Psoas muscle (tissue), 8 donors: ENCODE results near the gene C5orf63. TPM values are rescaled to one million over a fixed set of nuclear protein-coding genes. Genes with fewer than 3 reads are reported as not detected.

ENCODE experiments used
- ATAC-seq, 4 donors: fragments of 200-7000 bp; cut with Tn5 transposase; one replicate each; pipeline ENCODE4 v1.9.1; 2020; ENCODE audit warnings: moderate library complexity in 3 of 4, mild to moderate bottlenecking in 2 of 4
- DNase-seq, 2 donors: peaks; one replicate each; pipeline ENCODE4 v3.0.0-alpha.2; 2020
- H3K27ac ChIP-seq: fragments of 200-600 bp; one replicate; pipeline ENCODE4 v1.8.0; 2022
- H3K27me3 ChIP-seq, 3 donors: fragments of 200-600 bp in 1 of 3; one replicate each; pipeline versions ENCODE4 v1.6.1 to v1.8.0; 2013 to 2022; ENCODE audit warnings: low read length in 2 of 3, mild to moderate bottlenecking in 2 of 3, moderate library complexity in 1 of 3; ENCODE audit not compliant: insufficient read depth in 3 of 3
- H3K36me3 ChIP-seq, 2 donors: fragments of 200-600 bp in 1 of 2; one replicate each; pipeline versions ENCODE4 v1.6.1 to v1.8.0; 2013 to 2022; ENCODE audit warnings: low read depth in 1 of 2, mild to moderate bottlenecking in 1 of 2, moderate library complexity in 1 of 2; ENCODE audit not compliant: insufficient read depth in 1 of 2
- H3K4me1 ChIP-seq: fragments of 200-600 bp; one replicate; pipeline ENCODE4 v1.8.0; 2022
- H3K4me3 ChIP-seq: fragments of 200-600 bp; one replicate; pipeline ENCODE4 v1.8.0; 2022; ENCODE audit warnings: mild to moderate bottlenecking
- H3K9me3 ChIP-seq: fragments of 200-600 bp; one replicate; pipeline ENCODE4 v1.8.0; 2022
- CTCF ChIP-seq: fragments of 200-600 bp; IDR thresholded peaks from one replicate; pipeline ENCODE4 v1.8.0; 2022; ENCODE audit warnings: antibody characterized with exemption
- WGBS, 3 donors: extraction: QIAGEN DNeasy Blood & Tissue Kit; methylation state at CpG; one replicate each; pipeline versions ENCODE4 v1.1.6 to v1.1.7; 2013; 5-methylcytosine and 5-hydroxymethylcytosine counted together
- intact Hi-C, 2 donors: fragments of 100-400 bp; cut with DNase I; formaldehyde crosslinking; loops; one replicate each; pipeline versions ENCODE4 v1.11.0 to v1.14.2; 2022
- polyA plus RNA-seq, 3 donors: library from polyadenylated mRNA; stranded (reverse); fragments of 200-250 nt; gene quantifications; one replicate each; pipeline ENCODE4 v1.2.3, GENCODE V29; 2013
- total RNA-seq, 4 donors: library from RNA; stranded (reverse); fragmentation: NEBNext Ultra II Directional in 2 of 4; extraction: Animal tissue kit (Norgen Biotek cat#: 25700) in 2 of 4; gene quantifications; one replicate each; pipeline versions ENCODE4 v1.2.1 to v1.2.4, GENCODE V29; 2021 to 2023
- donor health status: healthy with polysubstance abuse.
- donor health status: DM: no; HTN: no; CAD: no; lungs with moderate emphysema.
- donor health status: Bipolar disorder and iron deficiency.
- donor health status: healthy.
- donor health status: DM: yes; HTN: yes; CAD: no.
- donor health status: DM: no; HTN: no; CAD: no.
- donor health status: DM: no; HTN: no; CAD: no.
- donor health status: DM: yes; HTN: yes; CAD: no.

C5orf63 gene
- total and polyA plus RNA-seq, 7 donors, result 2.4 to 7.6 (median 6.4) TPM

GRCh38 chr5:127085796-127086195 lies 12.5 kb upstream of the C5orf63 start:
- H3K4me1 ChIP-seq, result no peaks in the 10 kb centered on the region
- H3K9me3 ChIP-seq, result no peaks in the 10 kb centered on the region
- no peak for DNase-seq
- TF ChIP-seq CTCF, result no peak
- no peaks in the 10 kb centered on the region for H3K27me3 ChIP-seq
- H3K36me3 ChIP-seq, result no peaks in the 10 kb centered on the region
- intact Hi-C loops, result no loop called here
- no peak for ATAC-seq
- no peak overlapping the region for H3K4me3 ChIP-seq
- 68 to 71% (median 70%) methylated on average over 5 of the region's 5 CpGs for WGBS, 3 donors
- no peak overlapping the region for H3K27ac ChIP-seq

- no peak for ATAC-seq
These were observed 12.1 kb upstream of the C5orf63 start for GRCh38 chr5:127085371-127085770.

DNA sequence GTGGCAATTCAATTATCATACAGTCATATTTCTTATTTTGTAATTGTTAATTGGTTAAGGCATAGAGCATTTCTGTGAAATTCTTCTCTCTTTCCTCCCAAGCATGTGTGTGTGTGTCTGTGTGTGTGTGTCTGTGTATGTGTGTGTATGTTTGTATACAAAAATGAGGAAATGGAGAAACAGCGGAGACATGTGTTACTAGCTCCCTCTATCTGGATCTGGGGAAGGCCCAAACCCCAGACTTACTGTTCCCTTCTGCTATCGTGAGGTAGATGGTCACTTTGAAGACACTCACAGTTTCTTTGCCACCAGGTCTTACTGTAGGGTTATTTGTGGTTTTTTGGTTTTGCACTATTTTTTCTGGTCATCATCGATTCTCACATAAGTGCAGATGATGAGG lies 11.4 kb upstream of the C5orf63 start:
- Histone ChIP-seq H3K9me3 (no peaks in the 10 kb centered on the region), H3K36me3 (no peaks in the 10 kb centered on the region), H3K27me3 (no peaks in the 10 kb centered on the region), H3K4me3 (no peak overlapping the region), H3K4me1 (no peaks in the 10 kb centered on the region), H3K27ac (no peak overlapping the region)
- intact Hi-C loops, result no loop called here
- ATAC-seq, result no peak
- 89 to 91% (median 90%) methylated on average over 3 of the region's 3 CpGs for WGBS, 3 donors
- TF ChIP-seq CTCF, result no peak
- DNase-seq, result no peak

More at GRCh38 chr5:127085371-127085770, 12.1 kb upstream of the C5orf63 start:
- TF ChIP-seq CTCF, result no peak
- whole genome bisulfite sequencing, 3 donors, result 66 to 81% (median 68%) methylated on average over 2 of the region's 2 CpGs
- H3K4me3 ChIP-seq, result no peak overlapping the region
- no peaks in the 10 kb centered on the region for H3K36me3 ChIP-seq
- intact Hi-C loops, result no loop called here
- no peaks in the 10 kb centered on the region for H3K9me3 ChIP-seq
- DNase-seq, result no peak
- H3K27ac ChIP-seq, result no peak overlapping the region
- no peaks in the 10 kb centered on the region for H3K27me3 ChIP-seq
- H3K4me1 ChIP-seq, result no peaks in the 10 kb centered on the region

GRCh38 chr5:127083711-127084110 lies 10.4 kb upstream of the C5orf63 start:
- ATAC-seq (no peak), DNase-seq (no peak)
- Histone ChIP-seq H3K4me1 (no peaks in the 10 kb centered on the region), H3K27ac (no peak overlapping the region), H3K27me3 (no peaks in the 10 kb centered on the region), H3K4me3 (no peak overlapping the region), H3K9me3 (no peaks in the 10 kb centered on the region), H3K36me3 (no peaks in the 10 kb centered on the region)
- intact Hi-C loops, result no loop called here
- TF ChIP-seq CTCF, result no peak
- 90 to 96% (median 91%) methylated on average over 2 of the region's 2 CpGs for WGBS, 3 donors

GRCh38 chr5:127079994-127080491 lies 6.7 kb upstream of the C5orf63 start:
- TF ChIP-seq CTCF, result no peak
- Histone ChIP-seq H3K27ac (no peak overlapping the region), H3K36me3 (no peaks in the 10 kb centered on the region), H3K4me1 (no peaks in the 10 kb centered on the region), H3K4me3 (no peak overlapping the region), H3K27me3 (no peaks in the 10 kb centered on the region), H3K9me3 (no peaks in the 10 kb centered on the region)
- no peak for DNase-seq
- WGBS, 3 donors, result 59 to 64% (median 60%) methylated on average over 9 of the region's 9 CpGs
- intact Hi-C loops, result no loop called here
- ATAC-seq, result no peak
